Panc1 (cell line): Measurements from ENCODE around the gene FGD1.

Experiments
- POLR2AphosphoS5 ChIP-seq: IDR thresholded peaks from 2 replicates; pipeline ENCODE4 v1.6.1; 2012; ENCODE audit warnings: mild to moderate bottlenecking, low read depth, low read length, moderate library complexity
- TF ChIP-seq, protein P1 (sequence below): fragments of 450-650 bp; IDR thresholded peaks from 2 replicates; pipeline ENCODE4 v1.5.1; 2017; ENCODE audit warnings: mild to moderate bottlenecking

DNA sequence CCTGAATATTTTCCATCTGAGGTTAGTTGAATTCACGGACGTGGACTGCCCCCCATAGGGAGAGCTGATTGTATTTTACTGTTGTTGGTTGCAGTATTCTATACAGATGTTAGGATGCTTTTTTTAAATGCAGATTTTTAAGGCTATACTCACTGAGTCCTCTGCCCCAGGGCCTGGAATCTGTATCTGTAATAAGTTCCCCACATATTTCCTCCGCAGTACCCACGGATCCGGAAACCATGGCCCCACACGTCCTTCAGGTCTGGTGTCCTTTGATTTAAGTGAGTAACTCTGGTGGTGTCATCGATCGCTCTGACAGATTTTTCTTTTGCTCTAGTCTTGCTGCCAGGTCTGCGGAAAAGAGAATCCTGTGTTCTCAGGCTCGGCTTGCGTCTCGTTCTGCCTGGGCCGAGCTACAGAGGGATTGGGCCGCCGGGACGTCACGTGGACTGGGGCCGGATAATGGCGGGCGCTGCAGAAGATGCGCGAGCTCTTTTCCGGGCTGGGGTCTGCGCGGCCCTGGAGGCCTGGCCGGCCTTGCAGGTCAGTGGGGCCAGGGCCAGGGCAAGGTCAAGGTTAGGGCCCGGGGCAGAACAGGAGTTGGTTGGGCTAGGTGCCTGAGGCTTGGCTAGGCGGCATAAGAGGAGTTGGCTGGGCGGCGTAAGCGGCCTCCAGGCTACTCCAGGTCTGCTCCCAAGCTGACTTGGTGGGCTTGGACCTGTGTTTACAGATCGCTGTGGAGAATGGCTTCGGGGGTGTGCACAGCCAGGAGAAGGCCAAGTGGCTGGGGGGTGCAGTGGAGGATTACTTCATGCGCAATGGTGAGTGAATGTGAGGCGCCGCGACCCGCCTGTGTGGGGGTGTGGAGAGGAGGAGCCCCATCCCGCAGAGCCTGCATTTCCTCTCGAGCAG is 55.8 kb downstream of the FGD1 start, which contains the start of gene TSR2:
- TF ChIP-seq, protein P1, sequence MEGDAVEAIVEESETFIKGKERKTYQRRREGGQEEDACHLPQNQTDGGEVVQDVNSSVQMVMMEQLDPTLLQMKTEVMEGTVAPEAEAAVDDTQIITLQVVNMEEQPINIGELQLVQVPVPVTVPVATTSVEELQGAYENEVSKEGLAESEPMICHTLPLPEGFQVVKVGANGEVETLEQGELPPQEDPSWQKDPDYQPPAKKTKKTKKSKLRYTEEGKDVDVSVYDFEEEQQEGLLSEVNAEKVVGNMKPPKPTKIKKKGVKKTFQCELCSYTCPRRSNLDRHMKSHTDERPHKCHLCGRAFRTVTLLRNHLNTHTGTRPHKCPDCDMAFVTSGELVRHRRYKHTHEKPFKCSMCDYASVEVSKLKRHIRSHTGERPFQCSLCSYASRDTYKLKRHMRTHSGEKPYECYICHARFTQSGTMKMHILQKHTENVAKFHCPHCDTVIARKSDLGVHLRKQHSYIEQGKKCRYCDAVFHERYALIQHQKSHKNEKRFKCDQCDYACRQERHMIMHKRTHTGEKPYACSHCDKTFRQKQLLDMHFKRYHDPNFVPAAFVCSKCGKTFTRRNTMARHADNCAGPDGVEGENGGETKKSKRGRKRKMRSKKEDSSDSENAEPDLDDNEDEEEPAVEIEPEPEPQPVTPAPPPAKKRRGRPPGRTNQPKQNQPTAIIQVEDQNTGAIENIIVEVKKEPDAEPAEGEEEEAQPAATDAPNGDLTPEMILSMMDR: no peak; the same call in 1 of the 2 replicates
- peak; percentile 67; the same call in 1 of the 2 replicates for TF ChIP-seq POLR2AphosphoS5
